OCI-LY7 (cell line): ENCODE measurements around the gene TIGD4.

Experiments used
- EZH2phosphoT487 ChIP-seq: fragments of 200-600 bp; sonication (generic); IDR thresholded peaks from 2 replicates; pipeline ENCODE4 v1.6.1; 2018; ENCODE audit warnings: low read depth, borderline replicate concordance, mild to moderate bottlenecking, mixed run types, antibody characterized with exemption, low read length, moderate library complexity, mixed read lengths
- TF ChIP-seq, protein P1 (sequence below): fragments of 200-600 bp; sonication (generic); conservative IDR thresholded peaks from 2 replicates; pipeline ENCODE4 v1.5.1; 2014; ENCODE audit warnings: mild to moderate bottlenecking, antibody characterized with exemption, low read length, moderate library complexity, mixed read lengths

DNA sequence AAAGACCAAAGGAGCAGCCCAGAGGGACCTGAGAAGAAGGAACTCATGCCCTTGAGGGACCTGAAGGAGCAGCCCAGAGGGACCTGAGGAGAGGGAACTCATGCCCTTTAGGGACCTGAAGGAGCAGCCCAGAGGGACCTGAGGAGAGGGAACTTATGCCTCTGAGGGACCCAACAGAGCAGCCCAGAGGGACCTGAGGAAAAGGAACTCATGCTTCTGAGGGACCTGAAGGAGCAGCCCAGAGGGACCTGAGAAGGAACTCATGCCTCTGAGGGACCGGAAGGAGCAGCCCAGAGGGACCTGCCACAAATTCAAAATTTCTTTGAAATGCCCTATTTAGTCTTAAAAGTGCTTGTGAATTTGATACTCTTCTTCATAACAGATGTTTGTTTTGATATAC lies 51.2 kb downstream of the TIGD4 start:
- TF ChIP-seq, protein P1, sequence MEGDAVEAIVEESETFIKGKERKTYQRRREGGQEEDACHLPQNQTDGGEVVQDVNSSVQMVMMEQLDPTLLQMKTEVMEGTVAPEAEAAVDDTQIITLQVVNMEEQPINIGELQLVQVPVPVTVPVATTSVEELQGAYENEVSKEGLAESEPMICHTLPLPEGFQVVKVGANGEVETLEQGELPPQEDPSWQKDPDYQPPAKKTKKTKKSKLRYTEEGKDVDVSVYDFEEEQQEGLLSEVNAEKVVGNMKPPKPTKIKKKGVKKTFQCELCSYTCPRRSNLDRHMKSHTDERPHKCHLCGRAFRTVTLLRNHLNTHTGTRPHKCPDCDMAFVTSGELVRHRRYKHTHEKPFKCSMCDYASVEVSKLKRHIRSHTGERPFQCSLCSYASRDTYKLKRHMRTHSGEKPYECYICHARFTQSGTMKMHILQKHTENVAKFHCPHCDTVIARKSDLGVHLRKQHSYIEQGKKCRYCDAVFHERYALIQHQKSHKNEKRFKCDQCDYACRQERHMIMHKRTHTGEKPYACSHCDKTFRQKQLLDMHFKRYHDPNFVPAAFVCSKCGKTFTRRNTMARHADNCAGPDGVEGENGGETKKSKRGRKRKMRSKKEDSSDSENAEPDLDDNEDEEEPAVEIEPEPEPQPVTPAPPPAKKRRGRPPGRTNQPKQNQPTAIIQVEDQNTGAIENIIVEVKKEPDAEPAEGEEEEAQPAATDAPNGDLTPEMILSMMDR = no peak
- no peak for TF ChIP-seq EZH2phosphoT487
